ENCODE measurements around the gene KRT1. TPM values are rescaled to one million over a fixed set of nuclear protein-coding genes. Genes with fewer than 3 reads are reported as not detected.

Gene KRT1
- total and polyA plus RNA-seq, 10 donors = 0.05 to 2.4 (median 0.67) TPM; not detected in 4

DNA sequence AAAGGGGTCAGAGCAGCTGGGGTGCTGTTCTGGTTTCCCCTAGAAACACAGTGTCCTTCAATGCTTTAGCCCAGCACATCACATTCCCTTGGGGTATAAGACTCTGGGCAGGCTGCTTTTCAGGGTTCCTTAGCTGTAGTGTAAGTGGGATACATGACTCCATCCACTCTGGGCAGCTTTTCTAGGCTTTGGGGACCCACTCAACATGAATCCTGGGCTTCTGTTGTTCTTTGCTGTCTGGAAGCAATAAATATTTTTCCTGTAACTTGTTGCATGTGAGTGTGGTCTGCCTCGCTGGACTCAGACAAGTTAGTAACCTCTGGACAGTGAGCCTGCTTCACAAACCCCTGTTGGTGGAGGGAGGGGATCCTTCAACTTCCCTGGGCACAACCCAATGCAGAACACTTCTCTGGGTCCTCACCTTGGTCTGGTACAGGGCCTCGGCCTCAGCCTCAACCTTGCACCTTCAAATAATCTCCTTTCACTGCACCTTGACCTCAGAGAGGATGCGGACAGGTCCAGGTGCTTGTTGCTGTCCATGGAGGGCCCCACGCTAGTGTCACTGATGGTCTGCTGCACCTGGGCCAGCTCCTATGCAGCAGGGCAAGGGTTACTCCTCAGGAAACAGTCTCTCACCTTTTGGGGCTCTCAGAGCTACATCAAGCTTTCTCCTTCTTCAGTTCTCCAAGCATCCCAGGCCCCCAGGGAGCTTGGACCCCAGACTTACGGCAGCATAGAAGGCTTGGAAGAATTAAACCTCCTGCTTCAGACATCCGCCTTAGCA lies 48.3 kb downstream of the KRT1 start:
- Histone ChIP-seq H3K4me1 (peaks cover 0 to 8% (median 0%) of the 10 kb centered on the region in 6 donors), H3K36me3 (no peaks in the 10 kb centered on the region), H3K4me3 (no peak overlapping the region), H3K27me3 (replicated peaks in 1 of 7) (peaks cover 0 to 18% (median 0%) of the 10 kb centered on the region in 7 donors), H3K9me3 (no peaks in the 10 kb centered on the region), H3K27ac (no peak overlapping the region)
- WGBS, 5 donors = 72 to 88% (median 84%) methylated on average over 4 to 6 of the region's 6 CpGs
- peak; percentile 51 for DNase-seq
- TF ChIP-seq POLR2AphosphoS5 (IDR thresholded peaks at IDR 0.05) = no peak
- no peak for TF ChIP-seq POLR2A (IDR thresholded peaks at IDR 0.05)
- no peak for TF ChIP-seq CTCF (IDR thresholded peaks at IDR 0.05 in 8 of 11, conservative IDR thresholded peaks at IDR 0.05 in 3 of 11)
- intact Hi-C loops (cut with DNase I; ENCODE audit: low total_unique reads) = no loop called here

DNA sequence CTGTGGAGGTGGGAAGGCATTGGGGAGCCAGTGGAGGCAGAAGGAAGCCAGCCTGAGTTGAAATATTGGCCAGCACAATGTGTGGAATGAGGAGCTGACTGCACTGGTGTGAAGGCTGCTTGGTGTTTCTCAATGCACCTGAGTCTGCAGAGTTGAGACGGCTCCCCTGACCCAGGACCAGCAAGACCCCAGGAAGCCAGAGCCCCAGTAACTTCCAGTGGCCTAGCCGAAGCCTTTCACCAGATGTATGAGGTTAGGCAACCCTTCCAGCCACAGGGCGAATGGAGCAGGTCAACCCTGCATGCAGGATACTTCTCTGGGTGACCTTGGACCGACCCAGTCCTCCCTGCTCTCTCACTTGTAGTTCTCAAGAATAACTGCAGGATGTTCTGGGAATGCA lies 48.9 kb downstream of the KRT1 start:
- Histone ChIP-seq H3K27me3 (replicated peaks in 1 of 7) (peaks cover 0 to 18% (median 0%) of the 10 kb centered on the region in 7 donors), H3K4me1 (peaks cover 0 to 8% (median 0%) of the 10 kb centered on the region in 6 donors), H3K9me3 (no peaks in the 10 kb centered on the region), H3K27ac (no peak overlapping the region), H3K4me3 (no peak overlapping the region), H3K36me3 (no peaks in the 10 kb centered on the region)
- intact Hi-C loops (cut with DNase I; ENCODE audit: low total_unique reads) = no loop called here
- peak; percentile 20 for DNase-seq
- TF ChIP-seq POLR2AphosphoS5 (IDR thresholded peaks at IDR 0.05) (no peak), CTCF (IDR thresholded peaks at IDR 0.05 in 8 of 11, conservative IDR thresholded peaks at IDR 0.05 in 3 of 11) (no peak), POLR2A (IDR thresholded peaks at IDR 0.05) (no peak)
- 40 to 53% (median 44%) methylated on average over 3 to 4 of the region's 4 CpGs for WGBS, 5 donors

DNA sequence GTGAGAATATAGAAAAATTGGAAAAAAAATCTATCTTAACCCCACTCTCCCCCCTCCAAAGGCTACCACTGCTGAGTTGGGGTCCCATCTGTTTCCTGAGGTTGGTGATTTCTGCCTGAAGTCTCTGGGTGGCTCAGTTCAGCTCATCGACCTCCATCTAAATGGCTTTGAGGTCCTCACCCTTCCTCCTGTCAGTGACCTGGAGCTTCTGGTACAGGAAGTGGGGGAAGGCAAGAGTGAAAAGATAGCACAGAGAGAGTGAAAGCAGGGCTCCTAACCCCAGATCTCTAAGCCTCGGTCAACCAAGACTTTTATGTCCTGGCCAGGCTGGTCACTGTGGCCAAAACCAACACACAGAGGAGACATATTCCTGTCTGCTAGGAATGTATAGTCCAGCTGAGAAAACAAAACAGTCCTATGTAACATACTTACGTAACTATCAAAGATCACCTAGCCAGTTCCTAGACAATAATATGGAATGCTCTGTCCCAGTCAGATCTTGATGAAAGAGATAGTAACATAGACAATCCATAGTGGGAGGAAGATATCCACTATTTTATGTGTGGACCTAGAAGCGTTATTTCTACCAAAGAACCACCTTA lies 49.5 kb downstream of the KRT1 start:
- DNase-seq = peak; percentile 15
- Histone ChIP-seq H3K4me1 (peaks cover 0 to 8% (median 0%) of the 10 kb centered on the region in 6 donors), H3K4me3 (no peak overlapping the region), H3K9me3 (no peaks in the 10 kb centered on the region), H3K36me3 (no peaks in the 10 kb centered on the region), H3K27ac (no peak overlapping the region), H3K27me3 (replicated peaks in 1 of 7) (peaks cover 0 to 18% (median 0%) of the 10 kb centered on the region in 7 donors)
- 47 to 57% (median 52%) methylated on average over 4 of the region's 4 CpGs for WGBS, 5 donors
- intact Hi-C loops (cut with DNase I; ENCODE audit: low total_unique reads) = no loop called here
- TF ChIP-seq POLR2AphosphoS5 (IDR thresholded peaks at IDR 0.05) (no peak), CTCF (IDR thresholded peaks at IDR 0.05 in 8 of 11, conservative IDR thresholded peaks at IDR 0.05 in 3 of 11) (no peak), POLR2A (IDR thresholded peaks at IDR 0.05) (no peak)

DNA sequence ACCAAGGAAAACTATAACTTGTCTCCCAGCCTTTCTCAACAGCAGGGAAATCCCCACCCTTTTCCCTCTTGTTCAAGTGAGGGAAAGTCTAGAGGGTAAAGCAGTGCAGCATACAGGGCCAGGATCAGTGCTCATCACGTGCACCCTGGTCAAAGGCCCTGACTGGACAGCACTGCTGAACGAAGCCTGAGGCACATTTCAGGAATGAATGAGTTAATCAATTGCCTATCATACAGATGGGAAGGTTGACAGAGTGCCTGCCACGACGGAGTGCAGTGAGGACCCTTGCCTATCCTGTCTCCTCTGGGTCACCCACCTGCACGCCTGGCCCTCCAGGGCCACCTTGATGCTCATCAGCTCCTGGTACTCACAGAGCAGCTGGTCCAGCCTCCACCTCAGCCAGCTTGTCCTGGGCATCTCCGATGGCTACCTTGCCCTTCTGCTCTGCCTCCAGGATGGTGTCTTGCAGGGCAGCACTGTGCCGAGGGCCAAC lies 50.2 kb downstream of the KRT1 start:
- Histone ChIP-seq H3K4me1 (peaks cover 0 to 8% (median 0%) of the 10 kb centered on the region in 6 donors), H3K27ac (no peak overlapping the region), H3K27me3 (replicated peaks in 1 of 7) (peaks cover 0 to 18% (median 0%) of the 10 kb centered on the region in 7 donors), H3K9me3 (no peaks in the 10 kb centered on the region), H3K36me3 (no peaks in the 10 kb centered on the region), H3K4me3 (no peak overlapping the region)
- TF ChIP-seq POLR2A (IDR thresholded peaks at IDR 0.05) (no peak), CTCF (IDR thresholded peaks at IDR 0.05 in 8 of 11, conservative IDR thresholded peaks at IDR 0.05 in 3 of 11) (no peak), POLR2AphosphoS5 (IDR thresholded peaks at IDR 0.05) (no peak)
- 76 to 87% (median 78%) methylated on average over 7 of the region's 7 CpGs for WGBS, 5 donors
- intact Hi-C loops (cut with DNase I; ENCODE audit: low total_unique reads) = no loop called here
- DNase-seq = peak; percentile 55
